A549 (cell line): ENCODE data around the gene MUC5B. TPM values are rescaled to one million over a fixed set of nuclear protein-coding genes. Genes with fewer than 3 reads are reported as not detected.

Source experiments
- ATAC-seq, 2 experiments: fragments of 200-7000 bp in 1 of 2; fragments of >200 bp in 1 of 2; cut with Nextera tagmentation in 1 of 2; cut with Tn5 transposase in 1 of 2; 3 replicates each; pipeline versions ENCODE4 v1.8.0 to v1.9.1; 2018 to 2020; ENCODE audit warnings: mild to moderate bottlenecking in 1 of 2, moderate library complexity in 1 of 2
- CTCF ChIA-PET: fragments of 300-600 bp; sonication (Branson Sonifier 250); formaldehyde crosslinking; extraction: SDS; loops from one replicate; lab custom pipeline; 2021; ENCODE audit warnings: antibody characterized with exemption, inconsistent platforms; lab: Yijun Ruan, JAX
- POLR2A ChIA-PET: fragments of 350-600 bp; formaldehyde crosslinking; extraction: SDS; loops from one replicate; lab custom pipeline; 2021; ENCODE audit warnings: antibody characterized with exemption, inconsistent platforms; lab: Yijun Ruan, JAX
- DNase-seq, 2 experiments: peaks; one replicate each; pipeline versions ENCODE4 v3.0.0 to v3.0.0-alpha.2; 2011 to 2016; ENCODE audit warnings: low read depth in 1 of 2, low spot score in 1 of 2
- FAIRE-seq: peaks from 2 replicates; lab custom pipeline; 2011; peaks lifted over from hg19 to GRCh38; lab: Jason Lieb, UNC
- H3K27ac ChIP-seq, 2 experiments: fragments of >200 bp; sonication (Bioruptor Twin); formaldehyde crosslinking; 3 replicates each; pipeline ENCODE4 v1.5.1; 2016 to 2017
- H3K4me1 ChIP-seq: fragments of >200 bp; sonication (Bioruptor Twin); formaldehyde crosslinking; 3 replicates; pipeline ENCODE4 v1.6.1; 2016
- H3K4me2 ChIP-seq: fragments of >200 bp; sonication (Bioruptor Twin); formaldehyde crosslinking; 3 replicates; pipeline ENCODE4 v1.6.1; 2016
- H3K4me3 ChIP-seq: fragments of >200 bp; sonication (Bioruptor Twin); formaldehyde crosslinking; 3 replicates; pipeline ENCODE4 v1.5.1; 2016
- H3K9me3 ChIP-seq: fragments of >200 bp; sonication (Bioruptor Twin); formaldehyde crosslinking; 3 replicates; pipeline ENCODE4 v1.6.1; 2016
- CBX2 ChIP-seq: fragments of 200-600 bp; sonication (generic); IDR thresholded peaks from 2 replicates; pipeline ENCODE4 v1.6.1; 2016; ENCODE audit warnings: low read depth, mild to moderate bottlenecking, borderline replicate concordance
- CEBPB ChIP-seq, 2 experiments: fragments of >200 bp in 1 of 2; sonication (Bioruptor Twin) in 1 of 2; formaldehyde crosslinking in 1 of 2; IDR thresholded peaks; 2 replicates each; pipeline ENCODE4 v1.6.1; 2012 to 2016
- CHD2 ChIP-seq: fragments of 150-350 bp; IDR thresholded peaks from 2 replicates; pipeline ENCODE4 v1.6.1; 2014; ENCODE audit warnings: low read length; ENCODE audit not compliant: partially characterized antibody
- E2F6 ChIP-seq: IDR thresholded peaks from 2 replicates; pipeline ENCODE4 v1.6.1; 2012; ENCODE audit warnings: low read depth, borderline replicate concordance
- EHF ChIP-seq: fragments of 250-450 bp; sonication (Bioruptor Pico); IDR thresholded peaks from 2 replicates; pipeline ENCODE4 v1.5.0; 2020; ENCODE audit warnings: mild to moderate bottlenecking
- EP300 ChIP-seq, 2 experiments: fragments of >200 bp; sonication (Bioruptor Twin); formaldehyde crosslinking; IDR thresholded peaks; 2 replicates in 1 of 2; 3 replicates in 1 of 2; pipeline ENCODE4 v1.6.1; 2016 to 2017
- HES2 ChIP-seq: fragments of >200 bp; sonication (Bioruptor Twin); formaldehyde crosslinking; IDR thresholded peaks from 2 replicates; pipeline ENCODE4 v1.6.1; 2016
- HEYL ChIP-seq: fragments of 250-450 bp; sonication (Bioruptor Pico); IDR thresholded peaks from 2 replicates; pipeline ENCODE4 v1.8.0; 2021; ENCODE audit warnings: mild to moderate bottlenecking, moderate library complexity
- HMGXB4 ChIP-seq: fragments of 250-450 bp; sonication (Bioruptor Pico); IDR thresholded peaks from 2 replicates; pipeline ENCODE4 v1.5.0; 2021; ENCODE audit warnings: mild to moderate bottlenecking, moderate library complexity, borderline replicate concordance
- HOXA7 ChIP-seq: fragments of 250-450 bp; sonication (Bioruptor Pico); IDR thresholded peaks from 2 replicates; pipeline ENCODE4 v1.5.0; 2020; ENCODE audit warnings: mild to moderate bottlenecking, moderate library complexity
- HOXB5 ChIP-seq: fragments of 250-450 bp; sonication (Bioruptor Pico); IDR thresholded peaks from 2 replicates; pipeline ENCODE4 v1.5.0; 2020; ENCODE audit warnings: mild to moderate bottlenecking, moderate library complexity
- KDM1A ChIP-seq: fragments of 200-600 bp; sonication (generic); IDR thresholded peaks from 2 replicates; pipeline ENCODE4 v1.6.1; 2016; ENCODE audit warnings: low read depth, mild to moderate bottlenecking
- KDM5A ChIP-seq: fragments of 200-600 bp; sonication (generic); IDR thresholded peaks from 2 replicates; pipeline ENCODE4 v1.6.1; 2016; ENCODE audit warnings: antibody characterized with exemption, mild to moderate bottlenecking
- MAX ChIP-seq: IDR thresholded peaks from 2 replicates; pipeline ENCODE4 v1.6.1; 2012
- MAZ ChIP-seq: fragments of 150-350 bp; IDR thresholded peaks from 2 replicates; pipeline ENCODE4 v1.6.1; 2014; ENCODE audit warnings: antibody characterized with exemption, low read depth, low read length, borderline replicate concordance
- NFE2L2 ChIP-seq: fragments of 150-350 bp; conservative IDR thresholded peaks from 2 replicates; pipeline ENCODE4 v1.6.1; 2014; ENCODE audit warnings: low read length
- NR3C1 ChIP-seq: fragments of >200 bp; sonication (Bioruptor Twin); formaldehyde crosslinking; IDR thresholded peaks from 3 replicates; pipeline ENCODE4 v1.6.1; 2017
- POLR2A ChIP-seq: IDR thresholded peaks from 2 replicates; pipeline ENCODE4 v1.6.1; 2012; ENCODE audit warnings: mild to moderate bottlenecking, low read length
- POLR2AphosphoS2 ChIP-seq: conservative IDR thresholded peaks from 2 replicates; pipeline ENCODE4 v1.6.1; 2012; ENCODE audit warnings: low read length, improper control_type of control experiment, inconsistent platforms
- RAD21 ChIP-seq, 2 experiments: fragments of >200 bp in 1 of 2; sonication (Bioruptor Twin) in 1 of 2; formaldehyde crosslinking in 1 of 2; IDR thresholded peaks in 1 of 2; conservative IDR thresholded peaks in 1 of 2; 2 replicates in 1 of 2; 3 replicates in 1 of 2; pipeline ENCODE4 v1.6.1; 2012 to 2018; ENCODE audit warnings: inconsistent platforms in 1 of 2
- REST ChIP-seq: fragments of 200-600 bp; sonication (generic); IDR thresholded peaks from 2 replicates; pipeline ENCODE4 v1.6.1; 2016; ENCODE audit warnings: antibody characterized with exemption, mild to moderate bottlenecking, moderate library complexity
- RFX5 ChIP-seq: fragments of 450-650 bp; IDR thresholded peaks from 2 replicates; pipeline ENCODE4 v1.7.1; 2014; ENCODE audit warnings: antibody characterized with exemption, mild to moderate bottlenecking, moderate library complexity
- SMC3 ChIP-seq: fragments of >200 bp; sonication (Bioruptor Twin); formaldehyde crosslinking; IDR thresholded peaks from 3 replicates; pipeline ENCODE4 v1.6.1; 2018; ENCODE audit warnings: inconsistent platforms
- USF2 ChIP-seq: fragments of 450-650 bp; IDR thresholded peaks from 2 replicates; pipeline ENCODE4 v1.6.1; 2014; ENCODE audit warnings: antibody characterized with exemption
- ZNF302 ChIP-seq: fragments of 250-450 bp; sonication (Bioruptor Pico); IDR thresholded peaks from 2 replicates; pipeline ENCODE4 v1.9.0; 2021; ENCODE audit warnings: inconsistent platforms, mild to moderate bottlenecking, moderate library complexity
- WGBS: methylation state at CpG from one replicate; pipeline ENCODE4 v1.1.6; 2017; ENCODE audit errors: missing lambda C conversion rate; 5-methylcytosine and 5-hydroxymethylcytosine counted together
- polyA plus RNA-seq, 4 experiments: library from polyadenylated mRNA; depleted of rRNA in 3 of 4; stranded (reverse); fragments of >200 nt; fragmentation: RNase III in 1 of 4; extraction: RNeasy Plus Mini Kit Qiagen cat#74134 plus additional on column Dnase treatment in 1 of 4; gene quantifications; 2 replicates in 3 of 4; 3 replicates in 1 of 4; pipeline ENCODE4 v1.2.3, GENCODE V29; 2011 to 2017

The MUC5B gene
- polyA plus RNA-seq, 2 of the 4 experiments (the other 2 are of a cell fraction): 0.85 to 1.4 TPM

- no peak overlapping the region for H3K27ac ChIP-seq
- H3K4me3 ChIP-seq: no peak overlapping the region
- DNase-seq (no peak), ATAC-seq (no peak)
- CTCF ChIA-PET: no interaction called here
- H3K4me2 ChIP-seq: no peak overlapping the region
- H3K9me3 ChIP-seq: no peaks in the 10 kb centered on the region
- TF ChIP-seq SMC3 (no peak), POLR2A (no peak), ZNF302 (CRISPR knock-in tag) (no peak), RFX5 (no peak), HOXB5 (no peak), CHD2 (no peak)
- TF ChIP-seq, all 56 proteins: peak for 0
- POLR2A ChIA-PET: no interaction called here
- 91% methylated on average over 21 of the region's 27 CpGs for WGBS
- H3K4me1 ChIP-seq: peaks cover 11% of the 10 kb centered on the region; the same call in 2 of the 3 replicates
- FAIRE-seq: no peak
Observed at GRCh38 chr11:1257366-1257765, 34.5 kb downstream of the MUC5B start.

GRCh38 chr11:1257916-1258315, 35.0 kb downstream of the MUC5B start:
- no peak for ATAC-seq
- no peak for DNase-seq
- no peak for FAIRE-seq
- Histone ChIP-seq H3K4me2 (no peak overlapping the region), H3K9me3 (no peaks in the 10 kb centered on the region), H3K27ac (no peak overlapping the region), H3K4me1 (peaks cover 13% of the 10 kb centered on the region; the same call in 2 of the 3 replicates), H3K4me3 (no peak overlapping the region)
- ChIA-PET CTCF (no interaction called here), POLR2A (no interaction called here)
- no peak for TF ChIP-seq CEBPB (IDR thresholded peaks at IDR 0.05)
- TF ChIP-seq HMGXB4: no peak
- no peak for TF ChIP-seq REST
- no peak for TF ChIP-seq HOXA7
- no peak for TF ChIP-seq RFX5
- TF ChIP-seq KDM1A: no peak
- TF ChIP-seq NFE2L2: no peak
- no peak for TF ChIP-seq MAZ
- TF ChIP-seq POLR2AphosphoS2: no peak
- TF ChIP-seq RAD21 (conservative IDR thresholded peaks at IDR 0.05 in 1 of 2, IDR thresholded peaks at IDR 0.05 in 1 of 2): no peak
- TF ChIP-seq HES2: no peak
- no peak for TF ChIP-seq KDM5A
- WGBS: 90% methylated on average over 12 of the region's 16 CpGs

- no peak for FAIRE-seq
- TF ChIP-seq USF2 (no peak), RFX5 (no peak), HOXA7 (no peak), E2F6 (no peak), HMGXB4 (no peak), MAX (no peak), HEYL (CRISPR knock-in tag) (no peak), EP300 (IDR thresholded peaks at IDR 0.05) (no peak), HOXB5 (no peak), EHF (CRISPR knock-in tag) (no peak), NR3C1 (no peak), CBX2 (no peak), KDM1A (no peak)
Observed at GRCh38 chr11:1258401-1259075, 35.7 kb downstream of the MUC5B start.

More at GRCh38 chr11:1258401-1259075, 35.7 kb downstream of the MUC5B start:
- POLR2A ChIA-PET: no interaction called here
- H3K4me2 ChIP-seq: no peak overlapping the region
- CTCF ChIA-PET: no interaction called here
- H3K4me3 ChIP-seq: no peak overlapping the region
- no peaks in the 10 kb centered on the region for H3K9me3 ChIP-seq
- 61% methylated on average over 10 of the region's 13 CpGs for WGBS
- no peak for ATAC-seq
- peaks cover 17% of the 10 kb centered on the region; the same call in 2 of the 3 replicates for H3K4me1 ChIP-seq
- no peak overlapping the region for H3K27ac ChIP-seq
- DNase-seq: no peak
